Left ventricle myocardium inferior (tissue), 1 donor: ENCODE data around the gene TEX14. TPM values are rescaled to one million over a fixed set of nuclear protein-coding genes. Genes with fewer than 3 reads are reported as not detected.
A peak's percentile ranks its signal among the peaks of the same experiment; 100 is the strongest.

Experiments used
- DNase-seq: peaks from one replicate; pipeline ENCODE4 v3.0.0-alpha.2; 2020
- H3K27ac ChIP-seq: fragments of 200-600 bp; replicated peaks from 2 replicates; pipeline ENCODE4 v1.8.0; 2021
- H3K27me3 ChIP-seq: fragments of 200-600 bp; 2 replicates; pipeline ENCODE4 v1.8.0; 2021; ENCODE audit warnings: low read depth
- H3K36me3 ChIP-seq: fragments of 200-600 bp; 2 replicates; pipeline ENCODE4 v1.8.0; 2021
- H3K4me1 ChIP-seq: fragments of 200-600 bp; 2 replicates; pipeline ENCODE4 v1.8.0; 2021
- H3K4me3 ChIP-seq: fragments of 200-600 bp; 2 replicates; pipeline ENCODE4 v1.8.0; 2021; ENCODE audit warnings: mild to moderate bottlenecking, moderate library complexity
- H3K9me3 ChIP-seq: fragments of 200-600 bp; replicated peaks from 2 replicates; pipeline ENCODE4 v1.8.0; 2021
- intact Hi-C: fragments of 100-400 bp; cut with micrococcal nuclease; formaldehyde crosslinking; loops from one replicate; pipeline ENCODE4 v1.11.0; 2022
- total RNA-seq: library from RNA; stranded (reverse); fragmentation: NEBNext Ultra II Directional; extraction: Animal tissue kit (Norgen Biotek cat#: 25700); gene quantifications from one replicate; pipeline ENCODE4 v1.2.1, GENCODE V29; 2021
- TF ChIP-seq, protein P1 (sequence below): fragments of 200-600 bp; IDR thresholded peaks from 2 replicates; pipeline ENCODE4 v1.8.0; 2021; ENCODE audit warnings: antibody characterized with exemption, mild to moderate bottlenecking, borderline replicate concordance
- donor health status: DM: no; HTN: yes; CAD: no; lungs with severe emphysema.

The TEX14 gene
- total RNA-seq, 1 donor from 2014 or later, result 0.19 TPM

- no peak for DNase-seq
- TF ChIP-seq, protein P1, sequence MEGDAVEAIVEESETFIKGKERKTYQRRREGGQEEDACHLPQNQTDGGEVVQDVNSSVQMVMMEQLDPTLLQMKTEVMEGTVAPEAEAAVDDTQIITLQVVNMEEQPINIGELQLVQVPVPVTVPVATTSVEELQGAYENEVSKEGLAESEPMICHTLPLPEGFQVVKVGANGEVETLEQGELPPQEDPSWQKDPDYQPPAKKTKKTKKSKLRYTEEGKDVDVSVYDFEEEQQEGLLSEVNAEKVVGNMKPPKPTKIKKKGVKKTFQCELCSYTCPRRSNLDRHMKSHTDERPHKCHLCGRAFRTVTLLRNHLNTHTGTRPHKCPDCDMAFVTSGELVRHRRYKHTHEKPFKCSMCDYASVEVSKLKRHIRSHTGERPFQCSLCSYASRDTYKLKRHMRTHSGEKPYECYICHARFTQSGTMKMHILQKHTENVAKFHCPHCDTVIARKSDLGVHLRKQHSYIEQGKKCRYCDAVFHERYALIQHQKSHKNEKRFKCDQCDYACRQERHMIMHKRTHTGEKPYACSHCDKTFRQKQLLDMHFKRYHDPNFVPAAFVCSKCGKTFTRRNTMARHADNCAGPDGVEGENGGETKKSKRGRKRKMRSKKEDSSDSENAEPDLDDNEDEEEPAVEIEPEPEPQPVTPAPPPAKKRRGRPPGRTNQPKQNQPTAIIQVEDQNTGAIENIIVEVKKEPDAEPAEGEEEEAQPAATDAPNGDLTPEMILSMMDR, result no peak
- peaks cover 12% of the 10 kb centered on the region for H3K4me1 ChIP-seq
- no peak overlapping the region for H3K4me3 ChIP-seq
- no peaks in the 10 kb centered on the region for H3K9me3 ChIP-seq
- peaks cover 99% of the 10 kb centered on the region for H3K36me3 ChIP-seq
- no peaks in the 10 kb centered on the region for H3K27me3 ChIP-seq
- intact Hi-C loops, result no loop called here
- H3K27ac ChIP-seq, result peak overlapping the region; percentile 59
Observed at GRCh38 chr17:58507123-58507634, 184.7 kb downstream of the TEX14 start.

Other genes starting within 250 kb of the TEX14 start
- not detected for gene HSF5, start 203.6 kb downstream of the TEX14 start, total RNA-seq
- gene MTMR4, start 177.4 kb downstream of the TEX14 start, total RNA-seq, result 24.0 TPM
- gene RAD51C, start 557 bp upstream of the TEX14 start, total RNA-seq, result 37.6 TPM
- gene PPM1E, start 63.8 kb upstream of the TEX14 start, total RNA-seq, result 0.80 TPM